Lung (tissue), 12 donors: Measurements from ENCODE around the gene PFAS. TPM values are rescaled to one million over a fixed set of nuclear protein-coding genes. Genes with fewer than 3 reads are reported as not detected.

ENCODE experiments used
- ATAC-seq: fragments of 200-7000 bp; cut with Tn5 transposase; one replicate; pipeline ENCODE4 v1.9.1; 2020; ENCODE audit warnings: moderate number of reproducible peaks; ENCODE audit not compliant: insufficient read depth, low FRiP score
- DNase-seq, 3 donors: peaks; one replicate each; pipeline ENCODE4 v3.0.0-alpha.2; 2013 to 2017
- H3K27ac ChIP-seq, 2 donors: one replicate each; pipeline ENCODE4 v1.5.1; 2013; ENCODE audit warnings: mild to moderate bottlenecking in 2 of 2, moderate library complexity in 2 of 2, control low read depth in 1 of 2, inconsistent platforms in 1 of 2, low read depth in 1 of 2, low read length in 1 of 2
- H3K27me3 ChIP-seq, 3 donors: one replicate each; pipeline ENCODE4 v1.5.1; 2013; ENCODE audit warnings: low read length in 2 of 3; ENCODE audit not compliant: control insufficient read depth in 3 of 3, insufficient read depth in 3 of 3
- H3K36me3 ChIP-seq, 4 donors: one replicate each; pipeline ENCODE4 v1.5.1; 2013; ENCODE audit warnings: low read length in 4 of 4, mild to moderate bottlenecking in 1 of 4, moderate library complexity in 1 of 4; ENCODE audit not compliant: control insufficient read depth in 4 of 4, insufficient read depth in 4 of 4
- H3K4me1 ChIP-seq, 5 donors: one replicate each; pipeline ENCODE4 v1.5.1; 2013; ENCODE audit warnings: low read length in 5 of 5, mild to moderate bottlenecking in 2 of 5, moderate library complexity in 1 of 5; ENCODE audit not compliant: control insufficient read depth in 5 of 5, insufficient read depth in 5 of 5
- H3K4me3 ChIP-seq: one replicate; pipeline ENCODE4 v1.5.1; 2013; ENCODE audit warnings: mild to moderate bottlenecking, control low read depth, moderate library complexity
- H3K9ac ChIP-seq, 2 donors: one replicate each; pipeline ENCODE4 v1.5.1; 2013; ENCODE audit warnings: low read length in 2 of 2, control low read depth in 1 of 2; ENCODE audit not compliant: insufficient read depth in 1 of 2
- H3K9me3 ChIP-seq, 4 donors: one replicate each; pipeline ENCODE4 v1.5.1; 2013; ENCODE audit warnings: low read length in 3 of 4, mild to moderate bottlenecking in 1 of 4, moderate library complexity in 1 of 4; ENCODE audit not compliant: control insufficient read depth in 4 of 4, insufficient read depth in 3 of 4
- CTCF ChIP-seq: IDR thresholded peaks from 2 replicates; pipeline ENCODE4 v1.5.1; 2012; ENCODE audit warnings: mild to moderate bottlenecking; ENCODE audit errors: control extremely low read depth, extremely low read depth
- WGBS, 2 donors: extraction: QIAGEN DNeasy Blood & Tissue Kit; methylation state at CpG; one replicate each; pipeline ENCODE4 v1.1.7; 2013; 5-methylcytosine and 5-hydroxymethylcytosine counted together
- polyA plus RNA-seq, 2 donors: library from polyadenylated mRNA; stranded (reverse); fragments of 200-250 nt; gene quantifications; one replicate each; pipeline ENCODE4 v1.2.1, GENCODE V29; 2013
- total RNA-seq, 2 donors: library from RNA; depleted of rRNA in 1 of 2; stranded (reverse); fragments of >200 nt in 1 of 2; gene quantifications; one replicate each; pipeline ENCODE4 v1.2.1, GENCODE V29; 2014 to 2021
- donor health status: control.
- donor health status: control.
- donor health status: Bipolar disorder and iron deficiency.
- donor health status: healthy.
- donor health status: DM: yes; HTN: yes; CAD: no.

The PFAS gene
- total and polyA plus RNA-seq, 4 donors, result 14.0 to 47.6 (median 17.7) TPM

- no peak for TF ChIP-seq CTCF
- Histone ChIP-seq H3K9ac (no peak overlapping the region), H3K4me3 (no peak overlapping the region), H3K27me3 (no peaks in the 10 kb centered on the region), H3K27ac (peak overlapping the region in 1 of 2 donors; percentile 18), H3K4me1 (peaks cover 2 to 15% (median 4%) of the 10 kb centered on the region in 5 donors), H3K36me3 (no peaks in the 10 kb centered on the region), H3K9me3 (no peaks in the 10 kb centered on the region)
- ATAC-seq (no peak), DNase-seq (no peak)
- whole genome bisulfite sequencing, 2 donors, result 62 to 65% methylated on average over 10 of the region's 10 CpGs
Observed at GRCh38 chr17:8285270-8286181, 36.4 kb downstream of the PFAS start.

DNA sequence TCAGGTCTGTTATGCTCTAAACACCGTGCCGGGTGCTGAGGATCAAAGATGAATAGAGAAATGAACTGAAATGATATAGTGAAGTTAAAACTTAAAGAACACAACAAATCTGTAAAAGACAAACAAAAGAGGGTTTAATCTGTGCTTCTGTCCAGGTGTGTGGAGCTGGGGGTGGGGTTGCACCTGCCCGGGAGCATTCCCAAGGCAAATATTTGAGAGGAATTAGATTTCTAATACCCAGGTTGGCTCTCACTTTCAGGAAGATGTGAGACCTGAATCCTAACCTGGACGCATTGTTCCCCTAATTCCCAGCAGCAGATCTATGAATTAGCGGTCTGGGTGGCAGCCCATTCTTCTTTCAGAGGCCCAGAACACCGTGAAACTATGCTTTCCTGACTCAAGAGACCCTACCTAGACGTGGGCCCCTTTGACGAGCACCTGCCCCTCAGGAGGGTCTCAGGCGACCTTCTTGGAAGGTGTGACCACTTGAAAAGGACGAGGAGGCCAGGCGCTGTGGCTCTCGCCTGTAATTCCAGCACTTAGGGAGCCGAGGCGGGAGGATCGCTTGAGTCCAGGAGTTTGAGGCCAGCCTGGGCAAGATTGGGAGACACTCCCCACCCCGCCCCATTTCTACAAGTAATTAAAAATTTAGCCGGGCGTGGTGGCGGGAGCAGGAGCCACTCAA is 38.7 kb downstream of the PFAS start:
- WGBS, 2 donors, result 29 to 42% methylated on average over 19 of the region's 19 CpGs
- H3K27me3 ChIP-seq, result no peaks in the 10 kb centered on the region
- peak overlapping the region; percentile 92 to 95 for H3K27ac ChIP-seq
- no peak for ATAC-seq
- peak overlapping the region; percentile 46 for H3K4me3 ChIP-seq
- no peak for DNase-seq
- H3K9me3 ChIP-seq, result no peaks in the 10 kb centered on the region
- TF ChIP-seq CTCF, result no peak
- peak overlapping the region; percentile 69 to 86 for H3K9ac ChIP-seq
- H3K36me3 ChIP-seq, result no peaks in the 10 kb centered on the region
- peaks cover 2 to 15% (median 4%) of the 10 kb centered on the region in 5 donors for H3K4me1 ChIP-seq

DNA sequence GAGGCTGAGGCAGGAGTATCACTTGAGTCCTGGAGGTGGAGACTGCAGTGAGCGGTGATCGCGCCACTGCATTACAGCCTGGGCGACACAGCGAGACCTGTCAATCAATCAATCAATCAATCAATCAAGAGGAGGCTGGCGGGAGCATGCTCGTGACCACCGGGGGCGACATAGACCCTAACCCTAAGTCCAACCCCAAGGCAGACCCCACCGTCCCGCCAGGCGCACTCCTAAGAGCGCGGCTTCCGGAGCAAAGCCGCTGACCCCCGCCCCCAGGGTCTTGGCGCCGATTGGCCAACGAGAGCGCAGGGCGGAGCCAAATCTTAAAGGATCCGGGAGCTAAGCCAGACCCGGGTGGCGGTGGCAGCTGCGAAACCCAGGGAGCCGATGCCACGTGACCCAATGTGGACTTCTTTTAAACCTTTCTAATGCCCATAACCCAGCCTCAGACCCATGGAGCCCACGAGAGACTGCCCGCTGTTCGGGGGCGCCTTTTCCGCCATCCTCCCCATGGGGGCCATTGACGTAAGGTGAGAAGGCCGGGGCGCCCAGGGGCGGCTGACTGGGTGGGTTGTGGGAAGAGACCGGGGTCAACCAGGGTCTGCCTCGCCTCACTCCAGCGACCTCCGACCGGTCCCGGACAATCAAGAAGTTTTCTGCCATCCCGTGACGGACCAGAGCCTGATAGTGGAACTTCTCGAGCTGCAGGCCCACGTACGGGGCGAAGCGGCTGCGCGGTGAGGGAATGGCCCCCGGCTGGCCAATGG is 39.4 kb downstream of the PFAS start, which contains the start of gene RANGRF:
RANGRF (plus strand) TSS at position 335 of the 767 bp plus-strand sequence; CDS start at position 454, 119 bp downstream.
- TF ChIP-seq CTCF, result no peak
- WGBS, 2 donors, result 0% methylated on average over 53 of the region's 53 CpGs

More for the DNA sequence above, 39.4 kb downstream of the PFAS start, which contains the start of gene RANGRF:
- DNase-seq (peak; percentile 93 to 95 (median 95)), ATAC-seq (peak; percentile 92)
- no peaks in the 10 kb centered on the region for H3K9me3 ChIP-seq
- H3K4me1 ChIP-seq, result peaks cover 2 to 15% (median 4%) of the 10 kb centered on the region in 5 donors
- H3K9ac ChIP-seq, result peak within 1 kb of the TSS; percentile 69 to 86
- H3K36me3 ChIP-seq, result no peaks in the 10 kb centered on the region
- no peaks in the 10 kb centered on the region for H3K27me3 ChIP-seq
- peak within 1 kb of the TSS; percentile 46 for H3K4me3 ChIP-seq
- H3K27ac ChIP-seq, result peak within 1 kb of the TSS; percentile 92 to 95
